HG03378 (cell line): ENCODE data around the gene ZNF587.
"Not testable (repeated sequence)": the region's sequence is repeated elsewhere in the genome, so short reads cannot be mapped to it uniquely, and the experiment has no call there.

Experiments used
- ATAC-seq: cut with Tn5 transposase; IDR thresholded peaks from one replicate; pipeline ENCODE4 v1.9.1; 2021; ENCODE audit warnings: mild to moderate bottlenecking, moderate library complexity; ENCODE audit not compliant: unreplicated experiment

Gene ZNF587

DNA sequence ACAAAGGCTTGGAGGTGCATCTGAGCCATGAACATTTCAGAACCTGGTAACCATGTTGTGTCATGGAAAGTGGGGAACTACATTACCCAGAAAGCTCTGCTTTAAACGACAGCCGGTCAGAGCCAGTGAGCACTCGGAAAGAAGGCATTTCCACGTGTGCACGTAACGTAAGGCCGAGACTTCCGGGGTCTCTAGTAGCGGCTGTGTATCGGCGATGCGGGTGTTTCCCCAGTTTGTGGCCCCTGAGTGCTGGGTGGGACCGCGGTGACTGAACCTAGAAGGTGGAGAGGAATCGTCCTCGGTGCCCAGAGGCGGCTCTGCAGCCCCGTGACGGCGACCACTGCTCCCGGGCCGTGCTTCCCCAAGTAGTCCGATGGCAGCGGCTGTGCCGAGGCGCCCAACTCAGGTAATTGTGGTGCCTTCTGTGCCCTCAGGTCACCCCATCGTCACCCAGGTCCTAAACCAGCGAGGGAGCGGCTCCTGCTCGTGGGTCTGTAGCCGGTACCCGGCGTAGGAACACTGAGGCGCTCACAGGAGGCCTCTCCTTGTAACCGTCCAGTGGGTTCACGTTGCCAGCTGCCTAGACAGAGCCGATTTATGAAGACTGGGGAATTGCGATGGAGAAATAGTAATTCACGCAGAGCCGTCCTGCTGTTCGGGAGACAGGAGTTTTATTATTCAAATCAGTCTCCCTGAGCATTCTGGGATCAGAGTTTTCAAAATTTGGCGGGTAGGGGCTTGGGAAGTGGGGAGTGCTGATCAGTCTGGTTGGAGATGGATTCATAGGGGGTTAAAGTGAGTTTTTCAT is at the start of gene ZNF587:
ZNF587 (plus strand) TSS at position 194 of the 808 bp plus-strand sequence; CDS start at position 374, 180 bp downstream.
- peak; percentile 89 for ATAC-seq

DNA sequence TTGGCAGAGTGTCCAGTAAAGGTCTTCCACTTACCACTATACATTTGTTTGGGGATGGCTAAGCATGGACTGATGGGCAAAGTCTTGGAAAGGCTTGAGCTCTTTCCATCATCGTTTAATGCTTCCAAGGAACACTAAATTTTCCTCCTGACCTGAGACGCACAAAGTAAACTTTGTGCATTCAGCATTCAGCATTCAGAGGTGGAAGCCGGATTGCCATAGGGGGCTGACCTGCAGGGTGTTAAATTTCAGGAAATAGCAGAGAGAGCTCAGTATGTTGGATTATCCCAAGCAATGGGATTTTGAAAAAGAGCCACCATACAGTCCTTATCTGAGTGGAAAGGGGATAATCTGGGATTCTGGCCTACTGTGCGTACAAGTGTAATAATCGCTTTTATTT is 49.0 kb upstream of the ZNF587 start:
- no peak for ATAC-seq

DNA sequence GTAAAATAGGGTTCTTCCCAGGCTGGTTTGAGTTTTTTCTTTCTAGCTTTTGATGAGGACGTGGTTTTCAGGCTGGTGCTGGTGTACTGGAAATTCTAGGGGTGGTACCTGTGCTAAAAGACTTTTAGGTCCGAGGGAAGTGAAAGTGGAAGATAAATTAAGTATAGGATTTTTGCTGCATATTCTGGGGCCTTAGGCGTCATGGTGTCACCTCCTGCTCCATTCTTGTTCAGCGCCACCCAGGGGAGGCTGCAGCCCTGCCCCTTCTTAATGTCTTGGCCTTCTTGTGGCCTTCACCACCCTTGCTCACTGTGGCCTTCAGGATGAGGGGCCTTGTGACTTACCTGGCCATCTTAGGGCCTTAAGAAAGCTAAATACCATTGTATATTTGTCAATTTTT is 47.4 kb upstream of the ZNF587 start:
- no peak for ATAC-seq

DNA sequence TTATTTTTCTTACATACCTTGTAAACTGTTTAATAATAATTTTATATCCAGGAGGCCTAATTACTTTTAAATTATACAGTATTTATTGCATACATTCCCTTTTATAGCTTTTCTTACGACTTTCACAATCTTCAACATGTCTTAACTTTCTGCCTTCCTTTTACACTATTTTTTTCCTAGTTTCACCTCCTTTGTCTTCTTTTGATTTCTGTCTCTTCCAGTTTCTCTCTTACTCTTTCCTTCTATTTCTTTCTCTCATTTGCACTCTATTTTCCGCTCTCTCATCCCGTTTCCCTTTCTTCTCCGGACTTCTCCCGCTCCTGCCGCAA is 46.4 kb upstream of the ZNF587 start:
- ATAC-seq, result no peak

DNA sequence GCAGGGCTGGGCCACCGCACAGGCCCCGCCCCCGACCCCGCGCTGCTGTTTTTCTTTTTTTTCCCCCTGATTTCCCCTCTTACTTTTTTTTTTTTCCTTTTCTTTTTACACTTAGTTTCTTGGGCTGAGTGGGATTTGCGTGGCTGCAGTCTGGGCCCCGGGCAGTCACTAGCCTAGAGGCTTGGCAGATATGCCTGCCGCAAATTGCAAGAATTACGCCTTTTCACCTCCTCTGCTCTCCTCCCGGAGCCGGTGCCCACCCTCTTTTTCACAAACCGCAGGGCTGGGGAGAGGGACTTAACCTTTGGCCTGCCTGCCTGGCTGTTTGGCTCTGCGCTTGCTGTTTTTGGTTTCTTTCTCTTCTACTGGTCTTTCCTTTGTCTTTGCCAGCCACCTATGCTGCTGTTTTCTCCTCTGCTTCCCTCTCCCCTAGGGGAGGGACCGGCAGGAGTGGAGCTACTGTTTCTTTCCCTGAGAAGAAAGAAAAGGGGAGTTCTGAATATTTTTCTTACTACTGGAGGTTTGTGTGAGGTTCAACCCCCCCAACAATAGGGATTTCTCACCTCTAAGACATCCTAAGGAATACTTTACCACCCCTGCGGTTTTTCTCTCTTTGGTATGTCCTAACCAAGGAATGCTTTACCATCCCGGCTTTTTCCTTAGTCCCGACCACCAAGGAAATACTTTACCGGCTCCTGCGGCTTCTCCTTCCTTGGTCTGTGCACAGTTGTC is 45.9 kb upstream of the ZNF587 start:
- no peak for ATAC-seq

DNA sequence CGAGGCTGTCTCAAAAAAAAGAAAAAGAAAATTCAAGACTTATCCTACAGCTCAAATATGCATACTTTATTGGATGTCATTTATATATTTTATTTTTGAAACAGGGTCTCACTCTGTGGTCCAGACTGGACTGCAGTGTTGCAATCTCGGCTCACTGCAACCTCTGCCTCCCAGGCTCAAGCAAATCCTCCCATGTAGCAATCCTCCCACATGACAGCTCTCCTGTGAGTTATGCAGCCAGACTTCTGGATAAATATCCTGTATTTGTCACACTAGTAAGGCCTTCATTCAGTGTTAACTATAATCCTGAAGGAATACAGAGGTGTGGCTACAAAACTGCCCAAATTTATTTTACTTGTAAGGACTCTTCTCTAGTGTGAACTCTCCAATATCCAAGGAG is 42.1 kb upstream of the ZNF587 start:
- no peak for ATAC-seq

DNA sequence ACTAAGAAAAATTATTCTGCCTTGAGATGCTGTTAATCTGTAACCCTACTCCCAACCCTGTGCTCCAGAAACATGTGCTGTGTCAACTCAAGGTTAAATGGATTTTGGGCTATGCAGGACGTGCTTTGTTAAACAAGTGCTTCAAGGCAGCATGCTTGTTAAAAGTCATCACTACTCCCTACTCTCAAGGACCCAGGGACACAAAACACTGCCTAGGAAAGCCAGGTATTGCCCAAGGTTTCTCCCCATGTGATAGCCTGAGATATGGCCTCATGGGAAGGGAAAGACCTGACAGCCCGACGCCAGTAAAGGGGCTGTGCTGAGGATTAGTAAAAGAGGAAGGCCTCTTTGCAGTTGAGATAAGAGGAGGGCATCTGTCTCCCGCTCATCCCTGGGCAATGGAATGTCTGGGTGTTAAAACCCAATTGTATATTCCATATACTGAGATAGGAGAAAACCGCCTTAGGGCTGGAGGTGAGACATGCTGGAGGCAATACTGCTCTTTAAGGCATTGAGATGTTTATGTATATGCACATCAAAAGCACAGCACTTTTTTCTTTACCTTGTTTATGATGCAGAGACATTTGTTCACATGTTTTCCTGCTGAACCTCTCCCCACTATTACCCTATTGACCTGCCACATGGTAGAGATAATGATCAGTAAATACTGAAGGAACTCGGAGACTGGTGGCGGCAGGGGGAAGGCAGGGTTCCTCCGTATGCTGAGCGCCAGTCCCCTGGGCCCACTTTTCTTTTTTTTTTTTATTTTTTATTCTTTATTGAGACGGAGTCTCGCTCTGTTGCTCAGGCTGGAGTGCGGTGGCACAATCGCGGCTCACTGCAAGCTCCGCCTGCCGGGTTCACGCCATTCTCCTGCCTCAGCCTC is 39.0 kb upstream of the ZNF587 start:
- ATAC-seq, result not testable (repeated sequence)

DNA sequence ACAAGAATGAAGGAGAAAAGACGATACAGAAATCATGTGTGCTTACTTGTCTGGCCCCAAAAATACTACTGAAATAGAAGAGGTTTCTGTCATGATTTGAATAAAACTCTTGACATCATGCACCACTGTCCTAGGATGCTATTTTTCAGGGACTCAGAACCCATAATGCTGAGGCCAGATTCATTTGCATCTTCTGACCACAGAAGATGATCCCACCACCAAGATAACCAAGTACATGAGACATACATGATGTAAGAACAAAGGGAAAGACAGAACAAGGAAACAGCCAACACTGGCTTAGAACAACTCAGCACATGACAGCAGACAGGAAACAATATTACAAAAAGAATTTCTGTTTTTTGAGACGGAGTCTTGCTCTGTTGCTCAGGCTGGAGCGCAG is 37.4 kb upstream of the ZNF587 start:
- ATAC-seq, result no peak

DNA sequence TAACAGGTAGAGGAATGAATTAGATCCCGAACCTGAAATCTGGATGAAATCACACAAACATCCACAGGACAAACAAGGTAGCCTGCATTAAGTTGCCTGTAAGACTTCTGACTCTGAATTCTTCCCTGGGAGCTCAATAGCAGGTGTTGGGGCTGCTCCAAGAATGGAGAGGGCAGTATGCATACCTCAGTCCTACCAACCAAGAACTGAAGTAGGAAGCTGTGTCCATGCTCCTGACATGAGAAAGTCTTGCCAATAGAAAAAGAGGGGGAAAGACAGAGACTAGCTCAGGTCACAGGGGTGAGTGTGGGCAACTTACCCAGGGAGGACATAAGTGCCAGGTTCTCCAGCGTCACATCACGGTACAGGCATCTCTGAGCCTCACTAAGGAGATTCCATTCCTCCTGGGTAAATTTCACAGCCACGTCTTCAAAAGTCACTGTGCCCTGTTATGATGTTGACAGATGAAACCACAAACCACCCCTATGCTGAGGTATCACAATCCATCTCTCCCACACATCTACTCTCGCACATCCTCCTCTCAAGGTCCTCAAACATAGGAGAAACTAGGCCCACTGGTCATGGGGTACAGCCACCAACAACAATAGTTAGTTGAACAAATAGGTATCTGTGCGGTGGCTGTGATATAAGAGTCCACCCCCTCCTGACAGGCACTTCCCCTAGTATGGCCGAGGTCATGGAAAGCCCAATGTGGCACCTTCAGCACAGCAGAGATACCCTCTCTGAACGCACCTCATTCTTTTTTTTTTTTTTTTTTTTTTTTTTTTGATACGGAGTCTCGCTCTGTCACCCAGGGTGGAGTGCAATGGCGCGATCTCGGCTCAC is 36.5 kb upstream of the ZNF587 start:
- not testable (repeated sequence) for ATAC-seq

DNA sequence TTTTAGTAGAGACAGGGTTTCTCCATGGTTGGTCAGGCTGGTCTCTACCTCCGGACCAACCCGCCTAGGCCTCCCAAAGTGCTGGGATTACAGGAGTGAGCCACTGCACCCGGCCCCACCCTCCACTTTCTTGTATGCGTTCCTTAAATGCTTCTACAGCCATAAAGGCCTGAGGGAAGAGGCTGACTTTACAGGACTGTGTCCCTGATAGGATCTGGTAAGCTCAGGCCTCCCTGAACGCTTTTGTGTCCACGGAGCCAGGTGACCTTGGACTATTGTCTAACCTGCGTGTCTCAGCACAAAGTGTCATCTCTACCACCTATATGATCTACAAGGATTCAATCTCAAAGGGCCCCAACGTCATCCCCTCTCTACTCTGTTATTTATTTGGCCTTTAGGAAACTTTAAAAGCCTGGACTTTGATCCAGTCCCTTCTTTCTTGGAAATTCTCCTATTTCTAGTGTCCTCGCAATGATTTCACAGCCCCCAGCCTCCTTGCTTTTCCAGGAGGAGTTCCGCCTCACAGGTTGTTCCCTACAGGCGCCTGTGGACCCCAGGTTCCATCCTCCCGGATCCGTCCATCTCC is 35.6 kb upstream of the ZNF587 start:
- ATAC-seq, result no peak

DNA sequence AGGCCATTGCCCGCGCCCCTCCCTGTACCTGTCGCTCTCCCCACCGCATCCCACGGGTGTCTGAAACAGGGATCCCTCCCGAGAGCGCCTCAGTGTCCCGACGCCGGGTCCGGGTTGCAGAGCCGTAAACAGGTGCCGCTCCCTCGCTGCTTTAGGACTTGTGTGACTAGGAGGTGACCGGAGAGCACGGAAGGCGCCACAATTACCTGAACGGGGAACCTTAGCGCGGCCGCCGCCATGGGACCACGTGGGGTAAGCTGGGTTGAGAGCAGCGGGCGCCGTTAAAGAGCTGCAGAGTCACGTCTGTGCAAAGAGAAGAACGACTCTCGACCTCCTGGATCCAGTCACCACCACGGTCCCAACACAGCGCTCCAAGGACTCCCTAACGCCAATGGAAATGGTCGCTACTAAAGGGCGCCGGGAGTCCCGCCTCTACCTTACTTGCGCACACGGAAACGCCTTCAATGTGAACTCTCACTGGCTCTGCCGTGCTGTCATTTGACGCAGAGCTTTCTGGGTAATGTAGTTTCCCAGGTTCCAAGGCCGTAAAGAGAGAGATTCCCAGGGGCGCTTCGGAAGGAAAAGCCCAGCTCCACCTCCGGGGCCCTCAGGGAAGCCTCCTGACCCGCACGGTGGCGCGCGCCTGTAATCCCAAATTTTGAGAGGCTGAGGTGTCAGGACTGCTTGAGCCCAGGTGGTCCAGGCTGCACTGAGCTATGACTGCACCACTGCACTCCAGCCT is 35.0 kb upstream of the ZNF587 start, which contains the start of gene ZNF552:
ZNF552 (minus strand) TSS at position 409 of the 742 bp plus-strand sequence; CDS start at position 239, 170 bp downstream.
- peak; percentile 61 for ATAC-seq

DNA sequence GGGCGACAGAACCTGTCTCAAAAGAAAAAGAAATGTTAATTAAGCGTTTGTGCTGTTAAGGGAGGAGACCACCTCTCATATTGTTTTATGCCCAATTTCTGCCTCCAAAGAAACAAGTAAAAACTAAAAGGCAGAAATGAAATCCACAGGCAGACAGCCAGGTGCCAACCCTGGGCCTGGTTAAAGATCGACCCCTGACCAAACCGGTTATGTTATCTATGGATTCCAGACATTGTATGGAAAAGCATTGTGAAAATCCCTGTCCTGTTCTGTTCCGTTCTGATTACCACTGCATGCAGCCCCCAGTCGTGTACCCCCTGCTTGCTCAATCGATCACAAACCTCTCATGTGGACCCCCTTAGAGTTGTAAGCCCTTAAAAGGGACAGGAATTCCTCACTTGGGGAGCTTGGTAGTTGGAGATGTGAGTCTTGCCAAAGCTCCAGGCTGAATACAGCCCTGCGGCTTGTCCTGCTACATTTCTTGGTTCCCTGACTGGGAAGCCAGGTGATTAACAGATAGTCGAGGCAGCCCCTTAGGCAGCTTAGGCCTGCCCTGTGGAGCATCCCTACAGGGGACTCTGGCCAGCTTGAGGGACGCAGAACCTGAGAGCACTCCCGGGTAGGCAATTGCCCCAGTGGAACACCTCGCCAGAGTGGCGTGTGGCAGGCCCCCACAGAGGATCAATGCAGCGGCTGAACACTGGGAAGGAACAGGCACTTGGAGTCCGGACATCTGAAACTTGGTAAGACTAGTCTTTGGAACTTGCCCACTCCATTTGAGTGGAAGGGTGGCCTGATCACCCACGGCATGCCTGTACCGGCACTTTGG is 34.2 kb upstream of the ZNF587 start:
- no peak for ATAC-seq

DNA sequence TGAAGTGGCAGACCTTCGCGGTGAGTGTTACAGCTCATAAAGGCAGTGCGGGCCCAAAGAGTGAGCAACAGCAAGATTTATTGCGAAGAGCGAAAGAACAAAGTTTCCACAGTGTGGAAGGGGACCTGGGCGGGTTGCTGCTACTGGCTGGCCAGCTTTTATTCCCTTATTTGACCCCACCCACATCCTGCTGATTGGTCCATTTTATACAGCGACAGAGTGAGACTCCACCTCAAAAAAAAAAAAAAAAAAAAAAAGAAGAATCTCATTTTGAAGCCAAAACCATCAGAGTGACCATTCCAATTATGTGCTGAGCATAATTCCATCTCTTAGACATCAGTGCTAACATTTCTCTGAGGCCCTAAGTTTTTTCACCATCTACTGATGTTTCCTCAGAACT is 33.0 kb upstream of the ZNF587 start:
- ATAC-seq, result no peak

DNA sequence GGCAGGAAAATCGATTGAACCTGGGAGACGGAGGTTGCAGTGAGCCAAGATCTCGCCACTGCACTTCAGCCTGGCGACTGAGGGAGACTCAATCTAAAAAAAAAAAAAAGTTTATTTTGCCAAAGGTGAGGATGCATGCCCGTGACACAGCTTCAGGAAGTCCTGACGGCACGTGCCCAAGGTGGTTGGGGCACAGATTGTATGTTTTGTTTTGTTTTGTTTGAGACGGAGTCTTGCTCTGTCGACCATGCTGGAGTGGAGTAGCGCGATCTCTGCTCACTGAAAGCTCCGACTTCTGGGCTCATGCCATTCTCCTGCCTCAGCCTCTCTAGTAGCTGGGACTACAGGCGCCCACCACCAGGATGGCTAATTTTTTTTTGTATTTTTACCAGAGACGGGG is 31.7 kb upstream of the ZNF587 start:
- no peak for ATAC-seq

DNA sequence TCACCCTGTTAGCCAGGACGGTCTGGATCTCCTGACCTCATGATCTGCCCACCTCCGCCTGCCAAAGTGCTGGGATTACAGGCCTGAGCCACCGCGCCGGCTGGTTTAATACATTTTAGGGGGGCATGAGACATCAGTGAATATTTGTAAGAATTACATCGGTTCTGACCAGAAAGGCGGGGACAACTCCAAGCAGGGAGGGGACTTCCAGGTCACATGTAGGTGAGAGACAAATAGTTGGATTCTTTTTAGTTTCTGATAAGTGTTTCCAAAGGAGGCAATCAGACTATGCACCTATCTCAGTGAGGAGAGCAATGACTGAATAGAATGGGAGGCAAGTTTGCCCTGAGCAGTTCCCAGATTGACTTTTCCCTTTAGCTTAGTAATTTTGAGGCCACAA is 31.3 kb upstream of the ZNF587 start:
- no peak for ATAC-seq

DNA sequence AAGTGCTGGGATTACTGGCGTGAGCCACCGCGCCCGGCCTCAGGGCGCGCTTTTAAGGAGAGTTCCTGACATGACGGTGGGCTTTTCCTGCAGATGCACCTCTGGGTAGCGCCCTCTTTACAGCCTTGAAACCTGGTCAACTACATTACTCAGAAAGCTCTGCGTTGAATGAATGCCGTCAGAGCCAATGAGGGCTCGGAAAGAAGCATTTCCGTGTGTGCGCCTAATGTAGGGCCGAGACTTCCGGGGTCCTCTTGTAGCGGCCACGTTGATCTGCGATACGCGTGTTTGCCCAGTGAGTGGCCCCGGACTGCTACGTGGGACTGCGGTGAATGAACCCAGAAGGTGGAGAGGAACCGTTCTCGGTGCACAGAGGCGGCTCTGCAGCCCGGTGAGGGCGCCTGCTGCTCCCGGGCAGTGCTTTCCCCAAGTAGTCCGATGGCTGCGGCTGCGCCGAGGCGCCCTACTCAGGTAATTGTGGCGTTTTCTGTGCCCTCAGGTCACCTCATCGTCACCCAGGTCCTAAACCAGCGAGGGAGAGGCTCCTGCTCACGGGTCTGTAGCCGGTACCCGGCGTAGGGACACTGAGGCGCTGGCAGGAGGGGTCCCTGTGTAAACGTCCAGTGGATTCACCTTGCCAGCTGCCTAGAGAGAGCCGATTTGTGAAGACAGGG is 30.0 kb upstream of the ZNF587 start:
- ATAC-seq, result peak; percentile 74

DNA sequence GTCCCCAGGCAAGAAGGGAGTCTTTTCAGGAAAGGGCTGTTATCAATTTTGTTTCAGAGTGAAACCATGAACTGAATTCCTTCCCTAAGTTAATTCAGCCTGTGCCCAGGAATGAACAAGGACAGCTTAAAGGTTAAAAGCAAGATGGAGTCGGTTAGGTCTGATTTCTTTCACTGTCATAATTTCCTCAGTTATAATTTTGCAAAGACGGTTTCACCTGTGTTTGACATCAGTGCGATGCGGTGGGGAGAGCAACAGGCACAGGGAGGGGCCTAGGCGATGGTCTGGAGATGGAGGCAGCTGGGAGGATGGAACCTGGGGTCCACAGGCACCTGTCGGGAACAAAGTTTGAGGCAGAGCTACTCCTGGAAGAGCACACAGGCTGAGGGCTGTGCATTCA is 29.1 kb upstream of the ZNF587 start:
- no peak for ATAC-seq

DNA sequence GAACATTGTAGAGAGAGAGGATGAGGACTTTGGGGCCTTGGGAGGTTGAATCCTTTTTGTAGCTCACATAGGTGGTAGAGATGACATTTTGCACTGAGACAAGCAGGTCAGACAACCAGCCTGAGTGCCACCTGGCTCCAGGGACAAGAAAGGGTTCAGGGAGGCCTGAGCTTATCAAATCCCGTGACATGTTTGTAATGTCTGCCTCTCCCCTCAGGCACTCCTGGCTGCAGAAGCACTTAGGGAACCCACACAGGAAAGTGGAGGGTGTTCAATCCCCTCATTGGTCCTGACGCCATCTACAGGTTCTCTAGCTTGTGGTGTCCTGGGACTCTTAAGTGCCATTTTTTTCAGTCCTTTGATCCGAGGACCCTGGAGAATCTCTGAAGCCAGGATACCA is 28.6 kb upstream of the ZNF587 start:
- ATAC-seq, result not testable (repeated sequence)
